ENCODE data around the gene FSIP1. TPM values are rescaled to one million over a fixed set of nuclear protein-coding genes. Genes with fewer than 3 reads are reported as not detected.
A peak's percentile ranks its signal among the peaks of the same experiment; 100 is the strongest.

The FSIP1 gene
- polyA plus RNA-seq, 3 donors = 0.10 to 0.48 (median 0.21) TPM

- Mint-ChIP-seq H3K27me3 (ENCODE audit: low read depth in 3 of 3) (peaks cover 18 to 55% (median 44%) of the 10 kb centered on the region in 3 donors), H3K36me3 (peaks cover 47 to 50% of the 10 kb centered on the region in 2 donors), H3K27ac (peak within 1 kb of the TSS in 6 of 7 donors; percentile 67 to 92 (median 86)), H3K9me3 (peaks cover 0 to 5% (median 2%) of the 10 kb centered on the region in 7 donors), H3K4me1 (peaks cover 42% of the 10 kb centered on the region), H3K4me3 (peak within 1 kb of the TSS; percentile 98)
- DNase-seq = peak; percentile 28 to 77 (median 67)
- Histone ChIP-seq H3K79me2 (ENCODE audit: insufficient read depth, low read length) (no peaks in the 10 kb centered on the region), H3K27ac (ENCODE audit: low read depth in 1 of 2, low read length in 2 of 2) (peak within 1 kb of the TSS in 1 of 2 donors; percentile 79), H4K20me1 (ENCODE audit: insufficient read depth, low read length) (peaks cover 34% of the 10 kb centered on the region), H3K9ac (ENCODE audit: insufficient read depth, low read length, poor library complexity, severe bottlenecking) (peak within 1 kb of the TSS; percentile 81), H3K4me1 (ENCODE audit: control insufficient read depth in 1 of 2, insufficient read depth in 2 of 2, low read length in 2 of 2) (peaks cover 24 to 39% of the 10 kb centered on the region in 2 donors), H3K9me3 (replicated peaks in 1 of 2; ENCODE audit: control insufficient read depth in 1 of 2, insufficient read depth in 1 of 2, low read length in 2 of 2) (no peaks in the 10 kb centered on the region), H3K4me2 (replicated peaks; ENCODE audit: extremely low read depth, low read length, poor library complexity, severe bottlenecking) (peak within 1 kb of the TSS; percentile 78), H3K36me3 (replicated peaks in 1 of 2; ENCODE audit: control insufficient read depth in 1 of 2, insufficient read depth in 2 of 2, low read length in 2 of 2) (peaks cover 5 to 37% of the 10 kb centered on the region in 2 donors), H3K4me3 (replicated peaks in 1 of 3; ENCODE audit: low read depth in 2 of 3, low read length in 3 of 3) (peak within 1 kb of the TSS; percentile 47 to 76 (median 51)), H2AFZ (ENCODE audit: insufficient read depth, low read depth, low read length, poor library complexity, severe bottlenecking) (peak within 1 kb of the TSS; percentile 77), H3K27me3 (ENCODE audit: control insufficient read depth in 2 of 2, insufficient read depth in 2 of 2, low read length in 2 of 2) (peaks cover 5 to 35% of the 10 kb centered on the region in 2 donors)
- intact Hi-C loops (cut with micrococcal nuclease) = loop anchor here (2.0 to 10.0 kb wide), 7 partner anchors 174 to 453 kb away; no protein-coding TSS in a partner anchor
- WGBS (ENCODE audit: insufficient coverage) = 1% methylated on average over 72 of the region's 74 CpGs
- TF ChIP-seq CTCF (IDR thresholded peaks at IDR 0.05) = peak; percentile 71
Observed at GRCh38 chr15:39580485-39581241, 202.0 kb downstream of the FSIP1 start, which contains the start of gene THBS1. THBS1 (plus strand) TSS chr15:39581079; CDS start chr15:39581858, 779 bp downstream.

DNA sequence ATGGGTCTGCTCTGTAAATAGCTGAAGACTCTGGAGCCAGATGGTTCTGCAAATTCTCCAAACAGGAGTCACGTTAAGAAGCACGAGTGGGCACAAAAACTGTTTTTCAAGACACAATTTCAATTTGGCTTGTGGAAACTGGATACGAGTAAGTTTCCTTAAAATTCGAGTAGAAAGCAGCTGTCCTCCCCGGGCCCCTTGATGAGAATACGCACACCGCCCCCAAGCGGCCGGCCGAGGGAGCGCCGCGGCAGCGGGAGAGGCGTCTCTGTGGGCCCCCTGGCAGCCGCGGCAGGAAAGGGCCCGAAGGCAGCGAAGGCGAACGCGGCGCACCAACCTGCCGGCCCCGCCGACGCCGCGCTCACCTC, 202.5 kb downstream of the FSIP1 start:
- H3K27ac Mint-ChIP-seq = peak overlapping the region in 6 of 7 donors; percentile 60 to 92 (median 86)
- TF ChIP-seq CTCF (IDR thresholded peaks at IDR 0.05) = peak; percentile 99
- Histone ChIP-seq H3K79me2 (ENCODE audit: insufficient read depth, low read length) (no peaks in the 10 kb centered on the region), H3K27ac (ENCODE audit: low read depth in 1 of 2, low read length in 2 of 2) (peak overlapping the region in 1 of 2 donors; percentile 79), H3K4me1 (ENCODE audit: control insufficient read depth in 1 of 2, insufficient read depth in 2 of 2, low read length in 2 of 2) (peaks cover 24 to 39% of the 10 kb centered on the region in 2 donors), H3K9me3 (replicated peaks in 1 of 2; ENCODE audit: control insufficient read depth in 1 of 2, insufficient read depth in 1 of 2, low read length in 2 of 2) (no peaks in the 10 kb centered on the region), H3K27me3 (ENCODE audit: control insufficient read depth in 2 of 2, insufficient read depth in 2 of 2, low read length in 2 of 2) (peaks cover 5 to 35% of the 10 kb centered on the region in 2 donors), H3K4me3 (replicated peaks in 1 of 3; ENCODE audit: low read depth in 2 of 3, low read length in 3 of 3) (peak overlapping the region; percentile 47 to 76 (median 51)), H2AFZ (ENCODE audit: insufficient read depth, low read depth, low read length, poor library complexity, severe bottlenecking) (peak overlapping the region; percentile 77), H3K9ac (ENCODE audit: insufficient read depth, low read length, poor library complexity, severe bottlenecking) (peak overlapping the region; percentile 81), H3K36me3 (replicated peaks in 1 of 2; ENCODE audit: control insufficient read depth in 1 of 2, insufficient read depth in 2 of 2, low read length in 2 of 2) (peaks cover 3 to 32% of the 10 kb centered on the region in 2 donors), H3K4me2 (replicated peaks; ENCODE audit: extremely low read depth, low read length, poor library complexity, severe bottlenecking) (peak overlapping the region; percentile 78), H4K20me1 (ENCODE audit: insufficient read depth, low read length) (peaks cover 29% of the 10 kb centered on the region)
- H3K9me3 Mint-ChIP-seq = peaks cover 0 to 5% (median 2%) of the 10 kb centered on the region in 7 donors
- peak overlapping the region; percentile 98 for H3K4me3 Mint-ChIP-seq
- peaks cover 41 to 44% of the 10 kb centered on the region in 2 donors for H3K36me3 Mint-ChIP-seq
- WGBS (ENCODE audit: insufficient coverage) = 0% methylated on average over 29 of the region's 29 CpGs
- H3K4me1 Mint-ChIP-seq = peaks cover 42% of the 10 kb centered on the region
- DNase-seq = peak; percentile 85 to 87 (median 86)
- intact Hi-C loops (cut with micrococcal nuclease) = loop anchor here (2.0 to 10.0 kb wide), 7 partner anchors 175 to 453 kb away; no protein-coding TSS in a partner anchor
- H3K27me3 Mint-ChIP-seq (ENCODE audit: low read depth in 3 of 3) = peaks cover 19 to 61% (median 44%) of the 10 kb centered on the region in 3 donors

Measured in CD14-positive monocyte (primary cell).